ENCODE results near the gene GALNT5.

Gene GALNT5

DNA sequence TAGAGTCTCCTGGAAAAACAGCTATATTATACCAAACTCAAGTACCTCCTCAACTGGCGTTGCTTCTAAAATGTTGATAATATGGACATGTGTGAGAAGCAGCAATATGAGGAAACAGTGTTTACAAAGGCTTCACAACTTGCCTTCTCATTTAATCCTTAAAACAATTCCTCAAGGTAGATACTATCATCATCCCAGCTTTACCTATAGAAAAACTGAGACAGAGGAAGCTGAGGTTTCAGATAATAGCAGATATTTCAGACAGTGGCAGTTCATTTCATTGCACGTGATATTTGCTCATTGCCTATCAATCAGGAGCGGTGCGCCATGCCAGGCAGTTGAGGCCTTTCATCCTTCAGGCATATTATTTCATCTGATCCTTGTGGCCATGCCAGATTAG is 8.3 kb downstream of the GALNT5 start:
- H3K27me3 ChIP-seq (ENCODE audit: control insufficient read depth, low read length): no peaks in the 10 kb centered on the region; the same call in 1 of the 2 replicates
- TF ChIP-seq, protein P1, sequence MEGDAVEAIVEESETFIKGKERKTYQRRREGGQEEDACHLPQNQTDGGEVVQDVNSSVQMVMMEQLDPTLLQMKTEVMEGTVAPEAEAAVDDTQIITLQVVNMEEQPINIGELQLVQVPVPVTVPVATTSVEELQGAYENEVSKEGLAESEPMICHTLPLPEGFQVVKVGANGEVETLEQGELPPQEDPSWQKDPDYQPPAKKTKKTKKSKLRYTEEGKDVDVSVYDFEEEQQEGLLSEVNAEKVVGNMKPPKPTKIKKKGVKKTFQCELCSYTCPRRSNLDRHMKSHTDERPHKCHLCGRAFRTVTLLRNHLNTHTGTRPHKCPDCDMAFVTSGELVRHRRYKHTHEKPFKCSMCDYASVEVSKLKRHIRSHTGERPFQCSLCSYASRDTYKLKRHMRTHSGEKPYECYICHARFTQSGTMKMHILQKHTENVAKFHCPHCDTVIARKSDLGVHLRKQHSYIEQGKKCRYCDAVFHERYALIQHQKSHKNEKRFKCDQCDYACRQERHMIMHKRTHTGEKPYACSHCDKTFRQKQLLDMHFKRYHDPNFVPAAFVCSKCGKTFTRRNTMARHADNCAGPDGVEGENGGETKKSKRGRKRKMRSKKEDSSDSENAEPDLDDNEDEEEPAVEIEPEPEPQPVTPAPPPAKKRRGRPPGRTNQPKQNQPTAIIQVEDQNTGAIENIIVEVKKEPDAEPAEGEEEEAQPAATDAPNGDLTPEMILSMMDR (IDR thresholded peaks at IDR 0.05; ENCODE audit: low read depth, low read length, poor library complexity, severe bottlenecking): no peak
- no peak for TF ChIP-seq EZH2phosphoT487 (IDR thresholded peaks at IDR 0.05; ENCODE audit: borderline replicate concordance, low read length)
- H4K20me1 ChIP-seq (ENCODE audit: control insufficient read depth, insufficient read depth, low read depth, low read length): no peaks in the 10 kb centered on the region
- no peaks in the 10 kb centered on the region for H3F3A ChIP-seq (ENCODE audit: control insufficient read depth, insufficient read depth)
- H3K4me2 ChIP-seq (ENCODE audit: low read length): no peak overlapping the region
- no peaks in the 10 kb centered on the region for H3K9me2 ChIP-seq (replicated peaks; ENCODE audit: control insufficient read depth, low read length)
- H3K79me2 ChIP-seq (ENCODE audit: control insufficient read depth, low read length): no peaks in the 10 kb centered on the region
- H3K4me1 ChIP-seq (ENCODE audit: control insufficient read depth, low read length): no peaks in the 10 kb centered on the region
- no peaks in the 10 kb centered on the region for H3K36me3 ChIP-seq (ENCODE audit: control insufficient read depth, low read length)
- no peak overlapping the region for H3K4me3 ChIP-seq (ENCODE audit: low read length)
- H3K27ac ChIP-seq (ENCODE audit: low read depth, low read length): no peak overlapping the region
- H3K9me3 ChIP-seq (ENCODE audit: control insufficient read depth, insufficient read depth, low read length): no peaks in the 10 kb centered on the region

DNA sequence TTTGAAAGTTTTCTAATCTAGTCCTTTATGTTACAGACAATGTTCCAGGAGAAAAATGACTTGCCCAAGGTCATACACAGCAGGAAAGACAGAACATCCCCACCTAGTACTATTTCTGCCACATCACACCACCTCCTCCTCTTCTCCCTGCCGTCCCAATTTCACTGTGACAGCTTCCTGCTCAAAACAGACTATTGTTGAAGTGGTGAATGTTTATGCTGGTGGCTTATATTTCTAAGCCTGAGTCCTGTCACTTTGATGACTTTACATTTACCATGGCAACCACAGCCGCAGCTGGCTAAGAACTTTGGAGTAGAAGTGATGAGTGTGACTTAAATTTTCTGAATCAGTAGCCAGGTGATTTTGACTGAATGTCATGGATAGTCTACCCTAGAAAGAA is 10.0 kb downstream of the GALNT5 start:
- no peaks in the 10 kb centered on the region for H3F3A ChIP-seq (ENCODE audit: control insufficient read depth, insufficient read depth)
- H3K27ac ChIP-seq (ENCODE audit: low read depth, low read length): no peak overlapping the region
- H3K4me2 ChIP-seq (ENCODE audit: low read length): no peak overlapping the region
- H3K4me1 ChIP-seq (ENCODE audit: control insufficient read depth, low read length): no peaks in the 10 kb centered on the region
- H4K20me1 ChIP-seq (ENCODE audit: control insufficient read depth, insufficient read depth, low read depth, low read length): no peaks in the 10 kb centered on the region
- no peaks in the 10 kb centered on the region for H3K9me3 ChIP-seq (ENCODE audit: control insufficient read depth, insufficient read depth, low read length)
- no peak for TF ChIP-seq EZH2phosphoT487 (IDR thresholded peaks at IDR 0.05; ENCODE audit: borderline replicate concordance, low read length)
- TF ChIP-seq, protein P1 (IDR thresholded peaks at IDR 0.05; ENCODE audit: low read depth, low read length, poor library complexity, severe bottlenecking): no peak
- H3K9me2 ChIP-seq (replicated peaks; ENCODE audit: control insufficient read depth, low read length): no peaks in the 10 kb centered on the region
- H3K36me3 ChIP-seq (ENCODE audit: control insufficient read depth, low read length): no peaks in the 10 kb centered on the region
- no peaks in the 10 kb centered on the region for H3K79me2 ChIP-seq (ENCODE audit: control insufficient read depth, low read length)
- no peak overlapping the region for H3K4me3 ChIP-seq (ENCODE audit: low read length)
- no peaks in the 10 kb centered on the region for H3K27me3 ChIP-seq (ENCODE audit: control insufficient read depth, low read length)

DNA sequence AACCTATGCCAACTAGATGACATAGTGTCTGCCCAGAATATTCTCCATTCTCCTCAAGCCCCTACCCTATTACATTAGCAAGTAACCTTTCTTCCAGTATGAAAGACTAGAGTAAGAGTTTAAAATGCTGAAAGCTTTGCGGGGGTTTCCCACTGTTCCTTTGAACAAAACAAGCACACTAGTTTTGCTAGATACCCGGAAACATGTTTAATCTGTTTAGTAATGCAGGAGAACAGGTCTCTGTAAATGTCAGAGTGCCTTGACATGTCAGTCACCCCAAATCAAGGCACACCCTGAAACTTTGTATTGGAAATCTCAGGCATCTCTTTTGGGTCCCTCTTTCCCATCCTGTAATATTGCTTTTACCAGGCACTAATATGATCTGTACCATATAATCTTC is 11.6 kb downstream of the GALNT5 start:
- no peak overlapping the region for H3K4me2 ChIP-seq (ENCODE audit: low read length)
- no peaks in the 10 kb centered on the region for H3F3A ChIP-seq (ENCODE audit: control insufficient read depth, insufficient read depth)
- no peaks in the 10 kb centered on the region for H3K4me1 ChIP-seq (ENCODE audit: control insufficient read depth, low read length)
- no peak overlapping the region for H3K27ac ChIP-seq (ENCODE audit: low read depth, low read length)
- no peaks in the 10 kb centered on the region for H3K27me3 ChIP-seq (ENCODE audit: control insufficient read depth, low read length)
- H3K9me3 ChIP-seq (ENCODE audit: control insufficient read depth, insufficient read depth, low read length): no peaks in the 10 kb centered on the region
- no peaks in the 10 kb centered on the region for H3K9me2 ChIP-seq (replicated peaks; ENCODE audit: control insufficient read depth, low read length)
- H3K4me3 ChIP-seq (ENCODE audit: low read length): no peak overlapping the region
- H3K36me3 ChIP-seq (ENCODE audit: control insufficient read depth, low read length): no peaks in the 10 kb centered on the region
- no peaks in the 10 kb centered on the region for H3K79me2 ChIP-seq (ENCODE audit: control insufficient read depth, low read length)
- H4K20me1 ChIP-seq (ENCODE audit: control insufficient read depth, insufficient read depth, low read depth, low read length): no peaks in the 10 kb centered on the region
- TF ChIP-seq, protein P1 (IDR thresholded peaks at IDR 0.05; ENCODE audit: low read depth, low read length, poor library complexity, severe bottlenecking): no peak
- no peak for TF ChIP-seq EZH2phosphoT487 (IDR thresholded peaks at IDR 0.05; ENCODE audit: borderline replicate concordance, low read length)

DNA sequence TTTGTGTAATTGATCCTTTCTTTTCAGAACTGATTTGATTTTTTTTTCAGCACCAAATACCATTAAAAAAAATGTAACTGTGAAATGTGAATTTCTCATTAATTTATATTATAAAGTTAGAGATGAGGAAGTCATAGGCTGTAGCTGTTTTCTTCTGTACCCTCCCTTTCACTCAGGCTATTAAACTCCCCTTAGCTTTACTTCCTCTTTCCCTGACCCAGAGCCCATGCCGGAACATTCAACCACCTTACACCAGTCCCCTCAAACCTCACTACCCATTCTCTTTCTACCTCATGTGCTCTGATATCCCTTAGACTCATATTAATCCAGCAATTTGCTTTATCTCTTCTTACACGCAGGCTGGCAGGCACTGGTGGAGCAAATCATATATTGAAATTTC is 12.4 kb downstream of the GALNT5 start:
- TF ChIP-seq, protein P1 (IDR thresholded peaks at IDR 0.05; ENCODE audit: low read depth, low read length, poor library complexity, severe bottlenecking): no peak
- no peak for TF ChIP-seq EZH2phosphoT487 (IDR thresholded peaks at IDR 0.05; ENCODE audit: borderline replicate concordance, low read length)
- Histone ChIP-seq H3K27ac (ENCODE audit: low read depth, low read length) (no peak overlapping the region), H4K20me1 (ENCODE audit: control insufficient read depth, insufficient read depth, low read depth, low read length) (no peaks in the 10 kb centered on the region), H3K79me2 (ENCODE audit: control insufficient read depth, low read length) (no peaks in the 10 kb centered on the region), H3K4me2 (ENCODE audit: low read length) (no peak overlapping the region), H3K36me3 (ENCODE audit: control insufficient read depth, low read length) (no peaks in the 10 kb centered on the region), H3F3A (ENCODE audit: control insufficient read depth, insufficient read depth) (no peaks in the 10 kb centered on the region), H3K27me3 (ENCODE audit: control insufficient read depth, low read length) (no peaks in the 10 kb centered on the region), H3K4me3 (ENCODE audit: low read length) (no peak overlapping the region), H3K9me3 (ENCODE audit: control insufficient read depth, insufficient read depth, low read length) (no peaks in the 10 kb centered on the region), H3K9me2 (replicated peaks; ENCODE audit: control insufficient read depth, low read length) (no peaks in the 10 kb centered on the region), H3K4me1 (ENCODE audit: control insufficient read depth, low read length) (no peaks in the 10 kb centered on the region)
